Mesendoderm (in vitro differentiated cells): Measurements from ENCODE around the gene ARHGDIA.

Experiments
- DNase-seq: peaks from one replicate; pipeline ENCODE4 v3.0.0; 2013
- H2AK5ac ChIP-seq: 2 replicates; pipeline ENCODE4 v1.6.1; 2013; ENCODE audit warnings: low read length, inconsistent platforms
- H2BK120ac ChIP-seq: 2 replicates; pipeline ENCODE4 v1.6.1; 2013; ENCODE audit warnings: low read depth, mild to moderate bottlenecking, low read length, moderate library complexity, mixed read lengths
- H2BK15ac ChIP-seq: replicated peaks from 2 replicates; pipeline ENCODE4 v1.6.1; 2013; ENCODE audit warnings: low read depth, mild to moderate bottlenecking, moderate library complexity
- H2BK5ac ChIP-seq: 2 replicates; pipeline ENCODE4 v1.6.1; 2013; ENCODE audit warnings: low read length, inconsistent platforms
- H3K18ac ChIP-seq: 2 replicates; pipeline ENCODE4 v1.6.1; 2013; ENCODE audit warnings: mild to moderate bottlenecking, low read length, mixed read lengths
- H3K23ac ChIP-seq: one replicate; pipeline ENCODE4 v1.6.1; 2013; ENCODE audit warnings: low read length
- H3K27ac ChIP-seq: 2 replicates; pipeline ENCODE4 v1.5.1; 2013; ENCODE audit warnings: low read depth, mild to moderate bottlenecking, inconsistent platforms, low read length, moderate library complexity
- H3K27me3 ChIP-seq: 2 replicates; pipeline ENCODE4 v1.6.1; 2013; ENCODE audit warnings: low read length, control low read depth, mild to moderate bottlenecking, inconsistent platforms; ENCODE audit not compliant: insufficient read depth, poor library complexity
- H3K36me3 ChIP-seq: 2 replicates; pipeline ENCODE4 v1.6.1; 2013; ENCODE audit warnings: low read length, inconsistent platforms; ENCODE audit not compliant: control insufficient read depth, insufficient read depth
- H3K4ac ChIP-seq: one replicate; pipeline ENCODE4 v1.6.1; 2013; ENCODE audit warnings: low read depth, mild to moderate bottlenecking, low read length, moderate library complexity
- H3K4me1 ChIP-seq: 2 replicates; pipeline ENCODE4 v1.6.1; 2013; ENCODE audit warnings: low read depth, low read length, inconsistent platforms; ENCODE audit not compliant: control insufficient read depth
- H3K4me2 ChIP-seq: 2 replicates; pipeline ENCODE4 v1.6.1; 2013; ENCODE audit warnings: low read length
- H3K4me3 ChIP-seq: 2 replicates; pipeline ENCODE4 v1.5.1; 2013; ENCODE audit warnings: mild to moderate bottlenecking, low read length
- H3K56ac ChIP-seq: one replicate; pipeline ENCODE4 v1.6.1; 2013; ENCODE audit warnings: low read length
- H3K79me1 ChIP-seq: 2 replicates; pipeline ENCODE4 v1.6.1; 2013; ENCODE audit warnings: low read length, inconsistent platforms
- H3K79me2 ChIP-seq: 2 replicates; pipeline ENCODE4 v1.6.1; 2013; ENCODE audit warnings: mild to moderate bottlenecking, low read length; ENCODE audit not compliant: control insufficient read depth, insufficient read depth
- H3K9ac ChIP-seq: 2 replicates; pipeline ENCODE4 v1.6.1; 2013; ENCODE audit warnings: low read length, inconsistent platforms
- H4K5ac ChIP-seq: one replicate; pipeline ENCODE4 v1.6.1; 2013; ENCODE audit warnings: low read length
- H4K8ac ChIP-seq: one replicate; pipeline ENCODE4 v1.6.1; 2013; ENCODE audit warnings: low read depth, mild to moderate bottlenecking, control low read depth, low read length, moderate library complexity
- WGBS: extraction: QIAGEN DNeasy Blood & Tissue Kit; methylation state at CpG from one replicate; pipeline ENCODE4 v1.1.7; 2013; ENCODE audit warnings: low lambda C conversion rate, missing lambda C conversion rate; ENCODE audit not compliant: insufficient coverage; ENCODE audit errors: extremely low coverage; 5-methylcytosine and 5-hydroxymethylcytosine counted together

The ARHGDIA gene

DNA sequence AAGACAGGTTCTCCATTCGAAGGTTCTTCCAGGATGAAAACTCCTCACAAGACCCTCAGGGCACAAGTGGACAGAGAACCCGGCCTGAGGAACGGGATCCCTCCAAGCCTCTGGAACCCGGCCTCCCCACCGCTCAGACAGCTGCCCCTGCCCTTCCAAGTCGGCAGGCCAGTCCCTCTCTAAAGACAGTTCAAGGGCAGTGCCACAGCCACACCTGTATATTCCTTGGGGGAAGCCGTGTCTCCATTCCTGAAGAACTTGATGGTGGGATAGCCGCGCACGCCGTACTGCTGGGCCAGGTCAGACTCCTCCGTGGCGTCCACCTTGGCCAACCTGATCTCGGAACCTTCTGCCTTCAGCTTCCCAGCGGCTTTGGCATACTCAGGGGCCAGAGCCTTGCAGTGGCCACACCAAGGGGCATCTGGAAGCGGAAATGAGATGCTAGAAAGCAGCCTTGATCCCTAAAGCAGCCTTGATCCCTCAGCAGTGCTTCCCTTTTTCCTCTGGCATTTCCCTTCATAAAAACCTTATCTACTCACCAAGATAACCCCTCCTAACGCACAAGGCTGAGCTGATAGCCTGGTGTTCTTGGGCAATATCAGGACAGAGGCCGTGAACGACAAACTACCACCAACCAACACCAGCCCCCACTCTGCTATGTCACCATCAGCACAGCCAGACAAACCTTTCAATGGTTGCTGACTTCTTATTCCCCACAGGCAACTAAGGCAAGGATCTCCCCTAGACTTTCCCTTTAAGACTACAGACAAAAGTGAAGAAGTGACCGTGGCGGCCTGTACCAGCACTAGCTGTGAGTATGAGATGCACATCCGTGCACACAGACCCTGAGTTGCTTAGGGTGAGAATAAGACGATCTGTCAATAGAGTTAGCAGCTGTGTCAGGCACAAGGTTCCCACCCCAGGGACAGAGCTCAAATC, 11.9 kb downstream of the ARHGDIA start:
- H3K79me1 ChIP-seq = peaks cover 26% of the 10 kb centered on the region
- no peaks in the 10 kb centered on the region for H3K27me3 ChIP-seq
- H3K4ac ChIP-seq = peak overlapping the region; percentile 1
- H3K23ac ChIP-seq = no peak overlapping the region
- no peak overlapping the region for H2BK120ac ChIP-seq
- peak overlapping the region; percentile 92 for H3K18ac ChIP-seq
- H2BK15ac ChIP-seq = no peak overlapping the region
- no peak overlapping the region for H4K5ac ChIP-seq
- H3K27ac ChIP-seq = peak overlapping the region; percentile 14
- peak overlapping the region; percentile 90 for H3K9ac ChIP-seq
- H3K4me2 ChIP-seq = peak overlapping the region; percentile 49
- no peak for DNase-seq
- peak overlapping the region; percentile 93 for H3K56ac ChIP-seq
- H3K4me3 ChIP-seq = peak overlapping the region; percentile 89
- no peak overlapping the region for H2BK5ac ChIP-seq
- H4K8ac ChIP-seq = no peak overlapping the region
- peaks cover 2% of the 10 kb centered on the region for H3K4me1 ChIP-seq
- peaks cover 10% of the 10 kb centered on the region for H3K36me3 ChIP-seq
- H3K79me2 ChIP-seq = peaks cover 35% of the 10 kb centered on the region
- H2AK5ac ChIP-seq = peak overlapping the region; percentile 3
- WGBS = no CpG with 5 or more reads among the region's 23 CpGs

DNA sequence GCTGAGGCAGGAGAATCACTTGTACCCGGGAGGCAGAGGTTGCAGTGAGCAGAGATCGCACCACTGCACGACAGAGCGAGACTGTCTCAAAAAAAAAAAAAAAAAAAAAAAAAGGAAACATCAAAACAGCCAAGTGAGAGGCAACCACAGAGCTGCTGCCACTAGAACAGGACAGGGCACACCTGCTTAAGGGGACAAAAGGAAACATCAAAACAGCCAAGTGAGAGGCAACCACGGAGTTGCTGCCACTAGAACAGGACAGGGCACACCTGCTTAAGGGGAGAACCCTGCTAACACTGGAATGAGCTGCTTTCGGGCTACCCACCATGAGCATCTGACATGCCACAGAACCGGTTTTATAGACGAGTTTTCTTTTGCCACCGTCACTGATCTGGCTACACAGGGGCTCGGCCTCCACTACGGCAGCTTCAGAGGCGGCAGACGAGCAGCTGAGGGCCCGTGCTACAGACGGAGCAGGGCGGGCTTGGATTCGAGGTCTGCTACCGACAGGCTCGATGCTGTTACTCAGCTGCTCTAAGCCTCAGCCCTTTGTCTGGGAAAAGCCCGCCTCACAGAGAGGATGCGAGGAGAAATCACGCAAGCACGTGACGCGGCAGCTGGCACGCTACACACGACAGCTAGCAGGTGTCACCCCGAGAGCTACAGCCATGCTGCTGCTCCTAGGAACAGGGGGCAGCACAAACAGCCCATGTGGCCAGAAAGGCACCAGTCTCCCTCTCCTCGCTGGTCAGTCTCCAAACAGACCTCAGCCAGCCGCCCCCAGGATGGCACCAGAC, 12.8 kb downstream of the ARHGDIA start:
- Histone ChIP-seq H3K27me3 (no peaks in the 10 kb centered on the region), H4K8ac (no peak overlapping the region), H4K5ac (no peak overlapping the region), H3K4me3 (no peak overlapping the region), H3K23ac (no peak overlapping the region), H3K27ac (no peak overlapping the region), H3K18ac (no peak overlapping the region), H3K4me2 (peak overlapping the region; percentile 49), H3K79me1 (peaks cover 25% of the 10 kb centered on the region), H2BK5ac (no peak overlapping the region), H2BK120ac (no peak overlapping the region), H3K9ac (peak overlapping the region; percentile 90), H3K56ac (peak overlapping the region; percentile 93), H2BK15ac (no peak overlapping the region), H3K79me2 (peaks cover 33% of the 10 kb centered on the region), H3K4me1 (peaks cover 2% of the 10 kb centered on the region), H2AK5ac (no peak overlapping the region), H3K4ac (no peak overlapping the region), H3K36me3 (peaks cover 12% of the 10 kb centered on the region)
- WGBS = no CpG with 5 or more reads among the region's 30 CpGs
- no peak for DNase-seq

DNA sequence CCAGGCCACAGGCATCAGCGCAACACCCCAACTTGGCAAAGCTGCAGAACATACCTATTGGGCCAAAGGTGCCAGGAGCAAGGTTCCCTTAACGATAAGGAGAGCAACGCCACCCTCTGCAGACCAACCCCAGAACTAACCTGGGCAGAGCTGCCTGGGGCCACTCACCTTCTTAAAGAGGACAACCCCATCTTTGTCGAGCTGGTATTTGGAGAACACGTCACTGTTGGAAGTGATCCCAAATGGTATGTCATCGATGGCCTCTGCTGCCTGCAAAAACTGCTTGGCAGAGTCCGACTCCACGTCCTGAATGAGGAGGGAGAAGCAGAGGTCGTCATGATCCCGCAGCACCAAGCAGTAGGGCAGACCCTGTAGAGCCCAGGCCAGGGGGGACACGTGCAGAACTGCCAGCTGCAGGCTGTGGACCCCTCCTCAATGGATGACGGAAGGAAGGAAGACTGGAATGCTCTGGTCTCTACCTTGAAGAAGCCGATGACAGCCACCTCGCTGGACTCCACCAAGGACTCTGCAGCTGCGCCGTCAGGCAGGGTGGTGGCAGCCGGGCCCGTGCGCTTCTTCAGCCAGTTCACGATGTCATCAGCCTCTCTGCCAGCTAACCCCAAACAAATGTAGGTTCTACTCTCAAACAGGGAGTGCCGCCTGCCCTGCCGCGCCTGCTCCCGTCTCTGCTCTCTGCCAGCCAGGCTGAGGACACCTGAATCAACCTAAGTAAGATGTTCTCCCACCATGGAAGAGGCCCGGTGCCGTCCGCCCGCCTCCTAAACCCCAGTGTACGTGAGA, 16.0 kb downstream of the ARHGDIA start:
- no peak overlapping the region for H2BK15ac ChIP-seq
- no peaks in the 10 kb centered on the region for H3K27me3 ChIP-seq
- no peak overlapping the region for H3K23ac ChIP-seq
- no peak overlapping the region for H3K9ac ChIP-seq
- no peak overlapping the region for H3K4me3 ChIP-seq
- no peak overlapping the region for H2BK120ac ChIP-seq
- no peak overlapping the region for H2BK5ac ChIP-seq
- peaks cover 2% of the 10 kb centered on the region for H3K4me1 ChIP-seq
- no peak overlapping the region for H3K4ac ChIP-seq
- peaks cover 22% of the 10 kb centered on the region for H3K79me1 ChIP-seq
- peaks cover 27% of the 10 kb centered on the region for H3K79me2 ChIP-seq
- H4K5ac ChIP-seq = no peak overlapping the region
- peaks cover 13% of the 10 kb centered on the region for H3K36me3 ChIP-seq
- H3K27ac ChIP-seq = no peak overlapping the region
- no peak overlapping the region for H4K8ac ChIP-seq
- H3K4me2 ChIP-seq = no peak overlapping the region
- WGBS = no CpG with 5 or more reads among the region's 29 CpGs
- no peak overlapping the region for H2AK5ac ChIP-seq
- H3K56ac ChIP-seq = no peak overlapping the region
- no peak for DNase-seq
- no peak overlapping the region for H3K18ac ChIP-seq

DNA sequence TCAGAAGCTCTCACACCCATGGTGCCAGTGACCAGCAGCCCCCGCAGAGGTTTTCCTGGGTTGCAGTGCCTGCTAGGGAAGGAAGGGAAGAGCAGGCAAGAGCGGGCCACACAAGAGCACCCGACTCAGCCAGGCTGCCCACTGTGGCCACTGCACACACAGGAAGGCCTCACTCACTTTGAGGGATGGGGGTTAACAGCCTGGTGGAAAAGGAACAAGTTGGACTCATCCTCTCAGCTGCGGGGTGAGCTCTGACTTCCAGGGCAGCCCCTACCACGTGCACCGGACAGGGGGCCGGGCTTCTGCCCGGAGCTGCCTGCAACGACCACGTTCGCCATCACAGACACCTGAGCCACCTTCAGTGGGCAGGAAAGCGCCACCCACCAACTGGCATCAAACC, 18.9 kb downstream of the ARHGDIA start:
- Histone ChIP-seq H3K56ac (no peak overlapping the region), H3K36me3 (peaks cover 10% of the 10 kb centered on the region), H4K8ac (no peak overlapping the region), H3K27ac (no peak overlapping the region), H3K4me1 (no peaks in the 10 kb centered on the region), H3K27me3 (no peaks in the 10 kb centered on the region), H3K4me2 (no peak overlapping the region), H2BK15ac (no peak overlapping the region), H3K79me1 (peaks cover 10% of the 10 kb centered on the region), H3K79me2 (peaks cover 1% of the 10 kb centered on the region), H3K23ac (no peak overlapping the region), H2BK5ac (no peak overlapping the region), H2BK120ac (no peak overlapping the region), H3K4me3 (no peak overlapping the region), H4K5ac (no peak overlapping the region), H3K4ac (no peak overlapping the region), H3K9ac (no peak overlapping the region), H3K18ac (no peak overlapping the region), H2AK5ac (no peak overlapping the region)
- no peak for DNase-seq
- no CpG with 5 or more reads among the region's 12 CpGs for WGBS

DNA sequence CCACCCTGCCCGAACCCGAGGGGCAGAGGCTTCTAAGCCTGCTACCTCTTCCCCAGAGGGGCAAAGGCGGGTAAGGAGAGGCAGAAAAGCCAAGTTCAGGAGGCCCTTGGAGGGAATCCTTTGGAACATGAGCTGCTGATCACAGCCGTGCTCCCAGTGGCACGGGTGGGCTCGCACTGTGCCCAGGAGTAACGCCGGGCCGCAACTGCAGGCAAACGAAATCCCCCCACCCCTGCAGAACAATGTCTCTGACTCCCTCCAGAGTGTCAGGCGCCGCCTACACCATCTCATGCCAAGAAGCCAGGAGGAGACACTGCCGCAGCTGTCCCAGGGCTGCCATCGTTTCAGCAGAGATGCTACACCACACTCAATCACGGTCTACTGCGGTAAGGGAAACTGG, 19.7 kb downstream of the ARHGDIA start:
- H2BK120ac ChIP-seq = no peak overlapping the region
- H3K4me1 ChIP-seq = no peaks in the 10 kb centered on the region
- H3K4me2 ChIP-seq = no peak overlapping the region
- H3K79me2 ChIP-seq = peaks cover 1% of the 10 kb centered on the region
- no CpG with 5 or more reads among the region's 16 CpGs for WGBS
- no peak overlapping the region for H2BK5ac ChIP-seq
- H3K9ac ChIP-seq = no peak overlapping the region
- peaks cover 16% of the 10 kb centered on the region for H3K36me3 ChIP-seq
- no peak overlapping the region for H3K4ac ChIP-seq
- H3K56ac ChIP-seq = no peak overlapping the region
- no peak overlapping the region for H2AK5ac ChIP-seq
- H3K18ac ChIP-seq = no peak overlapping the region
- H3K27me3 ChIP-seq = no peaks in the 10 kb centered on the region
- no peak overlapping the region for H4K5ac ChIP-seq
- DNase-seq = no peak
- H3K23ac ChIP-seq = no peak overlapping the region
- H3K27ac ChIP-seq = no peak overlapping the region
- H2BK15ac ChIP-seq = no peak overlapping the region
- H4K8ac ChIP-seq = no peak overlapping the region
- no peak overlapping the region for H3K4me3 ChIP-seq
- H3K79me1 ChIP-seq = peaks cover 10% of the 10 kb centered on the region
